ENCODE measurements around the gene CDS1.

GRCh38 chr4:84666439-84666838, 83.5 kb downstream of the CDS1 start:
- TF ChIP-seq POLR2A (IDR thresholded peaks at IDR 0.05) (no peak), CTCF (IDR thresholded peaks at IDR 0.05) (no peak), POLR2AphosphoS5 (IDR thresholded peaks at IDR 0.05) (no peak)

Data from gastroesophageal sphincter (tissue), 3 donors.